ENCODE data around the gene SLC35C1. TPM values are rescaled to one million over a fixed set of nuclear protein-coding genes. Genes with fewer than 3 reads are reported as not detected.

Gene SLC35C1
- total and polyA plus RNA-seq, 9 of the 15 experiments (the other 6 are each of a cell fraction or from before 2014, with no cell fraction given) = 0.65 to 13.1 (median 2.4) TPM

- no peak for TF ChIP-seq ZNF280A (IDR thresholded peaks at IDR 0.05; ENCODE audit: low read depth, partially characterized antibody)
- TF ChIP-seq ETV5 (CRISPR knock-in tag; IDR thresholded peaks at IDR 0.05; ENCODE audit: low read depth) = 0 out of 2 replicates have a peak, but pooled peaks have one; percentile 38
- no peak for TF ChIP-seq AFF4 (CRISPR knock-in tag; IDR thresholded peaks at IDR 0.05)
- no peak for TF ChIP-seq CREM (IDR thresholded peaks at IDR 0.05; ENCODE audit: low read depth)
- TF ChIP-seq RAD21 (CRISPR knock-in tag; conservative IDR thresholded peaks at IDR 0.05 in 1 of 2, IDR thresholded peaks at IDR 0.05 in 1 of 2) = peak; percentile 88 to 90
- TF ChIP-seq PHF20 (IDR thresholded peaks at IDR 0.05; ENCODE audit: partially characterized antibody) = peak; percentile 41
- TF ChIP-seq MTA3 (IDR thresholded peaks at IDR 0.05; ENCODE audit: borderline replicate concordance) = peak; percentile 18; the same call in 1 of the 2 replicates
- peak; percentile 37 for TF ChIP-seq PKNOX1 (IDR thresholded peaks at IDR 0.05)
- no peak for TF ChIP-seq NFXL1 (CRISPR knock-in tag; IDR thresholded peaks at IDR 0.05)
- TF ChIP-seq ZNF311 (CRISPR knock-in tag; IDR thresholded peaks at IDR 0.05) = no peak
- no peak for TF ChIP-seq ZBED1 (IDR thresholded peaks at IDR 0.05)
- peak; percentile 92 to 93 (median 92) for TF ChIP-seq CTCF (IDR thresholded peaks at IDR 0.05 in 2 of 3, conservative IDR thresholded peaks at IDR 0.05 in 1 of 3; ENCODE audit: insufficient read depth in 2 of 3, low read depth in 1 of 3, low read length in 3 of 3)
- TF ChIP-seq DEAF1 (CRISPR knock-in tag; IDR thresholded peaks at IDR 0.05) = peak; percentile 80
- no peak for TF ChIP-seq ZNF408 (CRISPR knock-in tag; IDR thresholded peaks at IDR 0.05; ENCODE audit: low read depth)
- TF ChIP-seq ATF1 (CRISPR knock-in tag; IDR thresholded peaks at IDR 0.05) = no peak
- TF ChIP-seq ATF1 (tag; IDR thresholded peaks at IDR 0.05) = no peak
- no peak for TF ChIP-seq CAMTA2 (CRISPR knock-in tag; conservative IDR thresholded peaks at IDR 0.05)
- no peak for TF ChIP-seq SNIP1 (IDR thresholded peaks at IDR 0.05; ENCODE audit: low read depth)
Measured at GRCh38 chr11:45771566-45772448, 33.1 kb upstream of the SLC35C1 start (continued).

All from K562 (cell line).